Gastrocnemius medialis (tissue), 4 donors: ENCODE data around the gene NKD1. TPM values are rescaled to one million over a fixed set of nuclear protein-coding genes. Genes with fewer than 3 reads are reported as not detected.

ENCODE experiments used
- ATAC-seq, 2 donors: fragments of 150-250 bp; one replicate each; pipeline ENCODE4 v1.9.1; 2016
- DNase-seq, 2 donors: peaks; one replicate each; pipeline ENCODE4 v3.0.0-alpha.2; 2019
- H3K27ac ChIP-seq, 4 donors: fragments of 200-600 bp; sonication (generic); 1 replicate in 1 of 4; 2 replicates in 3 of 4; pipeline ENCODE4 v1.5.1; 2016 to 2018; ENCODE audit warnings: mild to moderate bottlenecking in 2 of 4, moderate library complexity in 1 of 4
- H3K27me3 ChIP-seq, 3 donors: fragments of 200-600 bp; sonication (generic) in 2 of 3; 1 replicate in 1 of 3; 2 replicates in 2 of 3; pipeline versions ENCODE4 v1.5.1 to v1.6.0; 2016 to 2019; ENCODE audit warnings: mild to moderate bottlenecking in 1 of 3, moderate library complexity in 1 of 3
- H3K36me3 ChIP-seq, 2 donors: fragments of 200-600 bp; sonication (generic) in 1 of 2; one replicate each; pipeline ENCODE4 v1.5.1; 2017 to 2018
- H3K4me1 ChIP-seq, 2 donors: fragments of 200-600 bp; sonication (generic) in 1 of 2; one replicate each; pipeline ENCODE4 v1.5.1; 2016 to 2017; ENCODE audit warnings: mild to moderate bottlenecking in 2 of 2
- H3K4me3 ChIP-seq, 4 donors: fragments of 200-600 bp; sonication (generic) in 3 of 4; 1 replicate in 1 of 4; 2 replicates in 3 of 4; pipeline ENCODE4 v1.5.1; 2016 to 2019; ENCODE audit warnings: mild to moderate bottlenecking in 2 of 4
- H3K9me3 ChIP-seq, 3 donors: fragments of 200-600 bp; sonication (generic) in 2 of 3; 1 replicate in 1 of 3; 2 replicates in 2 of 3; pipeline ENCODE4 v1.5.1; 2016 to 2019
- POLR2A ChIP-seq, 2 donors: fragments of 450-650 bp; IDR thresholded peaks; one replicate each; pipeline ENCODE4 v1.6.1; 2017; ENCODE audit warnings: antibody characterized with exemption in 2 of 2, mild to moderate bottlenecking in 2 of 2, moderate library complexity in 2 of 2
- in situ Hi-C, 4 donors: fragments of 200-750 bp; cut with MboI; loops; one replicate each; pipeline versions ENCODE4 v1.15.0 to v1.8.0; 2017; ENCODE audit warnings: low sequenced_read_pairs in 4 of 4
- intact Hi-C: fragments of 100-400 bp; cut with DNase I; formaldehyde crosslinking; loops from one replicate; pipeline ENCODE4 v1.15.1; 2023; ENCODE audit warnings: low total_unique reads
- total RNA-seq, 4 donors: library from RNA; depleted of rRNA; stranded (reverse); fragments of >200 nt; gene quantifications; one replicate each; pipeline versions ENCODE4 v1.1.0 to v1.2.3, GENCODE V29; 2016
- TF ChIP-seq, protein P1 (sequence below), 5 experiments: fragments of 450-650 bp in 3 of 5; fragments of 200-600 bp in 2 of 5; sonication (generic) in 2 of 5; IDR thresholded peaks in 4 of 5; conservative IDR thresholded peaks in 1 of 5; 1 replicate in 4 of 5; 2 replicates in 1 of 5; pipeline ENCODE4 v1.5.1; 2016 to 2019; ENCODE audit warnings: antibody characterized with exemption in 5 of 5, mild to moderate bottlenecking in 3 of 5, moderate library complexity in 3 of 5

The NKD1 gene
- total RNA-seq, 4 donors from 2014 or later = 0.10 to 0.75 (median 0.19) TPM

DNA sequence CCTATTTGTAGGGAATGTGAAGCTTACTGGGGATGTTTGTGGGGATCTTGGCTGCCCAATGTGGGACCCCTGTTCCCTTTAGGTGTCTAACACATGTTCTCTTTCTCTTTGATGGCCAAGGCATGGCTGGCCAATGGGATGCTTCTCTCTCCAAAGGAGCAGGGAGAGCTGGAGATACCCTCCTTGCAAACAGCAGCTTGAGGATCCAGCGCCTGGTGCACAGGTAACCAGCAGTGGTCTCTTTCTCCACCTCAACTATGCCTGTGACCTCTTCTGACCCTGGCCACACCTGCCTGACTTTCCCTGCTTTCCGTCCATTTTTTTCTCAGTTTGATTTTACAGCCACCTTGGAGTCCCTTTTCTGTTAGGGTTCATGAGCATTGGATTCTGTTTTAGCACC is 16.8 kb upstream of the NKD1 start:
- in situ Hi-C loops = no loop called here
- no peaks in the 10 kb centered on the region for H3K36me3 ChIP-seq
- DNase-seq (no peak), ATAC-seq (no peak)
- no peaks in the 10 kb centered on the region for H3K4me1 ChIP-seq
- peaks cover 0 to 4% (median 0%) of the 10 kb centered on the region in 3 donors for H3K27me3 ChIP-seq
- H3K9me3 ChIP-seq = no peaks in the 10 kb centered on the region
- intact Hi-C loops = no loop called here
- H3K4me3 ChIP-seq = no peak overlapping the region
- no peak overlapping the region for H3K27ac ChIP-seq
- TF ChIP-seq POLR2A (IDR thresholded peaks at IDR 0.05) = no peak
- TF ChIP-seq, protein P1, sequence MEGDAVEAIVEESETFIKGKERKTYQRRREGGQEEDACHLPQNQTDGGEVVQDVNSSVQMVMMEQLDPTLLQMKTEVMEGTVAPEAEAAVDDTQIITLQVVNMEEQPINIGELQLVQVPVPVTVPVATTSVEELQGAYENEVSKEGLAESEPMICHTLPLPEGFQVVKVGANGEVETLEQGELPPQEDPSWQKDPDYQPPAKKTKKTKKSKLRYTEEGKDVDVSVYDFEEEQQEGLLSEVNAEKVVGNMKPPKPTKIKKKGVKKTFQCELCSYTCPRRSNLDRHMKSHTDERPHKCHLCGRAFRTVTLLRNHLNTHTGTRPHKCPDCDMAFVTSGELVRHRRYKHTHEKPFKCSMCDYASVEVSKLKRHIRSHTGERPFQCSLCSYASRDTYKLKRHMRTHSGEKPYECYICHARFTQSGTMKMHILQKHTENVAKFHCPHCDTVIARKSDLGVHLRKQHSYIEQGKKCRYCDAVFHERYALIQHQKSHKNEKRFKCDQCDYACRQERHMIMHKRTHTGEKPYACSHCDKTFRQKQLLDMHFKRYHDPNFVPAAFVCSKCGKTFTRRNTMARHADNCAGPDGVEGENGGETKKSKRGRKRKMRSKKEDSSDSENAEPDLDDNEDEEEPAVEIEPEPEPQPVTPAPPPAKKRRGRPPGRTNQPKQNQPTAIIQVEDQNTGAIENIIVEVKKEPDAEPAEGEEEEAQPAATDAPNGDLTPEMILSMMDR (IDR thresholded peaks at IDR 0.05 in 4 of 5, conservative IDR thresholded peaks at IDR 0.05 in 1 of 5) = no peak

DNA sequence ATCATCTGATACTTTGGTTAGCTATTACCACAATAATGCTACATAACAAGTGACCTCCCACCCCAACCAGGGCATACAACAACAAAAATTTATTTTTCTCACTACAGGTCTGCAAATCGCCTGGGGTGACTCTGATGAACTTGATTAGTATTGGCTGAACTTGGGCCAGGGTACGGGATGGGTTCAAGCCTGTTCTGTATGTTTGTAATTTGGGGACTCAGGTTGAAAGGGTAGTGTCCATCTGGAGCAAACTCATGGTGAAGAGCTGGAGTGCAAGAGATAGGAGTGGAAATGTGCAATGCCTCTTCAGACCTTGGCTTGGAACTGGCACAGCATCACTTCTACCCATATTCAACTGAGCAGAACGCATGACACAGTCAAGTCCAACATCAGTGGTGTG is 16.3 kb upstream of the NKD1 start:
- Histone ChIP-seq H3K4me3 (no peak overlapping the region), H3K36me3 (no peaks in the 10 kb centered on the region), H3K27me3 (peaks cover 0 to 4% (median 0%) of the 10 kb centered on the region in 3 donors), H3K4me1 (no peaks in the 10 kb centered on the region), H3K27ac (no peak overlapping the region), H3K9me3 (no peaks in the 10 kb centered on the region)
- TF ChIP-seq POLR2A (IDR thresholded peaks at IDR 0.05) = no peak
- TF ChIP-seq, protein P1 (IDR thresholded peaks at IDR 0.05 in 4 of 5, conservative IDR thresholded peaks at IDR 0.05 in 1 of 5) = no peak
- ATAC-seq (no peak), DNase-seq (no peak)
- in situ Hi-C loops (no loop called here), intact Hi-C loops (no loop called here)

DNA sequence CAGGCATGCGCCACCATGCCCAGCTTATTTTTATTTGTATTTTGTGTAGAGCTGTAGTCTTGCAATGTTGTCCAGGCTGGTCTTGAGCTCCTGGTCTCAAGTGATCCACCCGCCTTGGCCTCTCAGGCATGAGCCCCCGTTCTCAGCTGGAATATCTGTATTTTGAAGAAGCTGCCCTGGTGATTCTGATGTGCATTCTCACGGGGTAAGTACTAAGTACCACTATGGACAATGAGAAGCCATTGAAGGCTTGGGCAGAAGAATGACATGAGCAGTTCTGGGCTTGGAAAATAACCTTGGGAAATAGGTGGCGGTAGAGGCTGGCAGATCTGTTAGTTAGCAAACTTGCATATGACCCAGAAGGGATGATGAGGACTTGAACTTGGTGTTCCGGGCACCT is 15.6 kb upstream of the NKD1 start:
- ATAC-seq (no peak), DNase-seq (no peak)
- peaks cover 0 to 4% (median 0%) of the 10 kb centered on the region in 3 donors for H3K27me3 ChIP-seq
- in situ Hi-C loops = no loop called here
- H3K4me1 ChIP-seq = no peaks in the 10 kb centered on the region
- no peak overlapping the region for H3K27ac ChIP-seq
- no peak for TF ChIP-seq POLR2A (IDR thresholded peaks at IDR 0.05)
- TF ChIP-seq, protein P1 (IDR thresholded peaks at IDR 0.05 in 4 of 5, conservative IDR thresholded peaks at IDR 0.05 in 1 of 5) = no peak
- H3K4me3 ChIP-seq = no peak overlapping the region
- H3K36me3 ChIP-seq = no peaks in the 10 kb centered on the region
- intact Hi-C loops = no loop called here
- H3K9me3 ChIP-seq = no peaks in the 10 kb centered on the region

DNA sequence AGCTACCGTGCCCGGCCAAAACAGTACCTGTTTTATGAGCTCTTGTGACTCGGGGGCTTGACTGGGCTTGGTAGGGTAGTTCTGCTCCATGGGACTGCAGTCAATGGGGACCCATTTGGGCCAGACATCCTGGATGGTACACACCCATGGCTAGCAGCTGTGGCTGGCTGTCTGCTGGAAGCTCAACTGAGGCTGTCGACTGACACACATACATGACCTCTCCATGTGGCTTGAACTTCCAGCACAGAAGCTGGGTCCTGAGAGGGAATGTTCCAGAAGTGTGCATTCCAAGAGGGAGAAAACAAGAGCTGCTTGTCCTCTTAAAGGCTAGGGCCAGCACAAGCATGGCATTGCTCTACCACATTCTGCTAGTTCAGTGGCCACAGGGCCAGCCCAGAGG is 14.9 kb upstream of the NKD1 start:
- Histone ChIP-seq H3K9me3 (no peaks in the 10 kb centered on the region), H3K36me3 (no peaks in the 10 kb centered on the region), H3K27me3 (peaks cover 0 to 4% (median 0%) of the 10 kb centered on the region in 3 donors), H3K4me1 (no peaks in the 10 kb centered on the region), H3K4me3 (no peak overlapping the region), H3K27ac (no peak overlapping the region)
- no peak for ATAC-seq
- DNase-seq = no peak
- TF ChIP-seq POLR2A (IDR thresholded peaks at IDR 0.05) = no peak
- TF ChIP-seq, protein P1 (IDR thresholded peaks at IDR 0.05 in 4 of 5, conservative IDR thresholded peaks at IDR 0.05 in 1 of 5) = no peak
- intact Hi-C loops = no loop called here
- in situ Hi-C loops = no loop called here

DNA sequence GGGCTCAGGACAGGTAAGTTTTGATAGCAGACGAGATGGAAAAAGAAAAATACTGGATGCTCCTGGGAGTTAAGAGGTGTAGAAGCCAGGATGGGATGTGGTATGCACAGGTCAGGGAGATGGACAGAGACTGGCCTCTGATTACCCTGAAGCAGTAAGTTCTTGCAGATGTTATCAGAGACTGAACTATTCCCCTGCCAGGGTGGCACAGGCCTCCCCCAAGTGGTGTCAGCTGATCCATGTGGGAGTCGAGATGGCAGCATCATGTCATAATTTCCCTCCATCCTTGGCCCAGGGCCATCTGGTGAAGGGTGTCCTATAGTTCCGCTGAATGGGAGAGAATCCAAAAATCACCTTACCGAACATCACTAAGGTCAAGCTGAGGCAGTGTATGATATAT is 14.1 kb upstream of the NKD1 start:
- DNase-seq (no peak), ATAC-seq (no peak)
- H3K36me3 ChIP-seq = no peaks in the 10 kb centered on the region
- no peaks in the 10 kb centered on the region for H3K9me3 ChIP-seq
- intact Hi-C loops = no loop called here
- H3K4me1 ChIP-seq = no peaks in the 10 kb centered on the region
- TF ChIP-seq, protein P1 (IDR thresholded peaks at IDR 0.05 in 4 of 5, conservative IDR thresholded peaks at IDR 0.05 in 1 of 5) = no peak
- no peak for TF ChIP-seq POLR2A (IDR thresholded peaks at IDR 0.05)
- in situ Hi-C loops = no loop called here
- H3K4me3 ChIP-seq = no peak overlapping the region
- H3K27me3 ChIP-seq = peaks cover 0 to 4% (median 0%) of the 10 kb centered on the region in 3 donors
- H3K27ac ChIP-seq = no peak overlapping the region
